Measurements from ENCODE around the gene ITIH5. TPM values are rescaled to one million over a fixed set of nuclear protein-coding genes. Genes with fewer than 3 reads are reported as not detected.

The ITIH5 gene
- polyA plus RNA-seq, 3 donors: not detected

DNA sequence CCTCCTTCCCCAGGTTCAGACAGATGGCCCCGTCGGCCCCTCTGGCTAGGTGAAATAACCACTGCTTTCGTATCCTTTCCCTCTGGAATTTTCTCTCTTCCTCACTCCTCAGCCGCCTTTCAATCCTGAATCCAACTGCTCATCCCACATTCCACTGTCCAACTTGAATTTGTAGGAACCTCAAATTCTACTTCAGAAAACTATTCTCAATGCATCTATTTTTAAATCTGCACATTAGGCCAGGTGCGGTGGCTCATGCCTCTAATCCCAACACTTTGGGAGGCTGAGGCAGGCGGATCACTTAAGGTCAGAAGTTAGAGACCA is 78.9 kb downstream of the ITIH5 start:
- H4K20me1 ChIP-seq (ENCODE audit: insufficient read depth, low read length): no peaks in the 10 kb centered on the region
- over 99% methylated on average over 6 of the region's 6 CpGs for WGBS (ENCODE audit: insufficient coverage)
- H3K4me1 Mint-ChIP-seq: peaks cover 3% of the 10 kb centered on the region
- no peak overlapping the region for H2AFZ ChIP-seq (ENCODE audit: insufficient read depth, low read depth, low read length, poor library complexity, severe bottlenecking)
- H3K9me3 Mint-ChIP-seq: peaks cover 0 to 1% (median 0%) of the 10 kb centered on the region in 7 donors
- no peaks in the 10 kb centered on the region for H3K79me2 ChIP-seq (ENCODE audit: insufficient read depth, low read length)
- H3K9me3 ChIP-seq (replicated peaks in 1 of 2; ENCODE audit: control insufficient read depth in 1 of 2, insufficient read depth in 1 of 2, low read length in 2 of 2): no peaks in the 10 kb centered on the region
- H3K9ac ChIP-seq (ENCODE audit: insufficient read depth, low read length, poor library complexity, severe bottlenecking): no peak overlapping the region
- no peaks in the 10 kb centered on the region for H3K4me1 ChIP-seq (ENCODE audit: control insufficient read depth in 1 of 2, insufficient read depth in 2 of 2, low read length in 2 of 2)
- H3K27ac Mint-ChIP-seq: no peak overlapping the region
- H3K4me3 Mint-ChIP-seq: no peak overlapping the region
- H3K4me2 ChIP-seq (replicated peaks; ENCODE audit: extremely low read depth, low read length, poor library complexity, severe bottlenecking): no peak overlapping the region
- no peaks in the 10 kb centered on the region for H3K36me3 ChIP-seq (replicated peaks in 1 of 2; ENCODE audit: control insufficient read depth in 1 of 2, insufficient read depth in 2 of 2, low read length in 2 of 2)
- no peaks in the 10 kb centered on the region for H3K36me3 Mint-ChIP-seq
- no peak overlapping the region for H3K4me3 ChIP-seq (replicated peaks in 1 of 3; ENCODE audit: low read depth in 2 of 3, low read length in 3 of 3)
- peaks cover 3 to 7% (median 5%) of the 10 kb centered on the region in 3 donors for H3K27me3 Mint-ChIP-seq (ENCODE audit: low read depth in 3 of 3)
- TF ChIP-seq, protein P1, sequence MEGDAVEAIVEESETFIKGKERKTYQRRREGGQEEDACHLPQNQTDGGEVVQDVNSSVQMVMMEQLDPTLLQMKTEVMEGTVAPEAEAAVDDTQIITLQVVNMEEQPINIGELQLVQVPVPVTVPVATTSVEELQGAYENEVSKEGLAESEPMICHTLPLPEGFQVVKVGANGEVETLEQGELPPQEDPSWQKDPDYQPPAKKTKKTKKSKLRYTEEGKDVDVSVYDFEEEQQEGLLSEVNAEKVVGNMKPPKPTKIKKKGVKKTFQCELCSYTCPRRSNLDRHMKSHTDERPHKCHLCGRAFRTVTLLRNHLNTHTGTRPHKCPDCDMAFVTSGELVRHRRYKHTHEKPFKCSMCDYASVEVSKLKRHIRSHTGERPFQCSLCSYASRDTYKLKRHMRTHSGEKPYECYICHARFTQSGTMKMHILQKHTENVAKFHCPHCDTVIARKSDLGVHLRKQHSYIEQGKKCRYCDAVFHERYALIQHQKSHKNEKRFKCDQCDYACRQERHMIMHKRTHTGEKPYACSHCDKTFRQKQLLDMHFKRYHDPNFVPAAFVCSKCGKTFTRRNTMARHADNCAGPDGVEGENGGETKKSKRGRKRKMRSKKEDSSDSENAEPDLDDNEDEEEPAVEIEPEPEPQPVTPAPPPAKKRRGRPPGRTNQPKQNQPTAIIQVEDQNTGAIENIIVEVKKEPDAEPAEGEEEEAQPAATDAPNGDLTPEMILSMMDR (IDR thresholded peaks at IDR 0.05): no peak
- H3K27ac ChIP-seq (ENCODE audit: low read depth in 1 of 2, low read length in 2 of 2): no peak overlapping the region
- intact Hi-C loops (cut with micrococcal nuclease): no loop called here
- no peak for DNase-seq
- no peaks in the 10 kb centered on the region for H3K27me3 ChIP-seq (ENCODE audit: control insufficient read depth in 2 of 2, insufficient read depth in 2 of 2, low read length in 2 of 2)

DNA sequence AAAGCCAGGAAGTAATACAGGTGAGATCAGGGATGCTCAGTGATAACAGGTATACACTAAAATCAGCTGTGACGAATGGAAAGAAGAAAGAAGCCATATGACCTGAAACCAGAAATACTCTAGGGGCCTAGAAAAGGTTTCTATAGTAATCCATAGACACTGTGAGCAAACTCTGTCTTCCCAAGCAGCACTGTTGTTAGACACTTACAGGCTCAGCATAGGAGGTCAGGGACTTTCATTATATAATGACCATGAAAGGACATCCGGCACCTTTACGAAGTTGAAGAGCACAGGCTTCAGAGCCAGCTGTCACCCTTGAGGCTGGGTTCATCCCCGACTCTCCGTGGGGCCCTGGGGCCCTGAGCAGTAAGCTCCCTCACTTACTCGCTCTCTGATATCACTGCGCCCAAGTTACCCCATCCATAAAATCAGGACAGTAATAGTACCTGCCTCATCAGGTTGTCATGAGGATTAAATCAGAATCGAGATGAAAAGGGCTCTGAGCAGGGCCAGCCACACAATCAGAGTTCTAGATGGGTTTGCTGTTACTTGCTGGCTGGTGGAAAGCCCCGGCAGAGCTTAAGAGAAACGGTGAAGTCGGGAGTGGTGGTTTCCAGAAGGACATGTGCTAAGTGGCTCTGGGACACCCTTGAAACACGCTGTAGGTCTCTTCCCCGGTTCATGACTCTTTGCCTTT is 79.5 kb downstream of the ITIH5 start:
- TF ChIP-seq, protein P1 (IDR thresholded peaks at IDR 0.05): no peak
- H3K27me3 ChIP-seq (ENCODE audit: control insufficient read depth in 2 of 2, insufficient read depth in 2 of 2, low read length in 2 of 2): no peaks in the 10 kb centered on the region
- H3K27ac ChIP-seq (ENCODE audit: low read depth in 1 of 2, low read length in 2 of 2): no peak overlapping the region
- H3K9ac ChIP-seq (ENCODE audit: insufficient read depth, low read length, poor library complexity, severe bottlenecking): no peak overlapping the region
- Mint-ChIP-seq H3K36me3 (no peaks in the 10 kb centered on the region), H3K4me3 (no peak overlapping the region), H3K4me1 (peaks cover 3% of the 10 kb centered on the region), H3K27me3 (ENCODE audit: low read depth in 3 of 3) (peaks cover 3 to 7% (median 5%) of the 10 kb centered on the region in 3 donors), H3K27ac (no peak overlapping the region), H3K9me3 (peaks cover 0 to 1% (median 0%) of the 10 kb centered on the region in 7 donors)
- H3K4me3 ChIP-seq (replicated peaks in 1 of 3; ENCODE audit: low read depth in 2 of 3, low read length in 3 of 3): no peak overlapping the region
- no peaks in the 10 kb centered on the region for H3K79me2 ChIP-seq (ENCODE audit: insufficient read depth, low read length)
- H4K20me1 ChIP-seq (ENCODE audit: insufficient read depth, low read length): no peaks in the 10 kb centered on the region
- DNase-seq: no peak
- no peaks in the 10 kb centered on the region for H3K4me1 ChIP-seq (ENCODE audit: control insufficient read depth in 1 of 2, insufficient read depth in 2 of 2, low read length in 2 of 2)
- 96% methylated on average over 9 of the region's 13 CpGs for WGBS (ENCODE audit: insufficient coverage)
- H3K36me3 ChIP-seq (replicated peaks in 1 of 2; ENCODE audit: control insufficient read depth in 1 of 2, insufficient read depth in 2 of 2, low read length in 2 of 2): no peaks in the 10 kb centered on the region
- H3K4me2 ChIP-seq (replicated peaks; ENCODE audit: extremely low read depth, low read length, poor library complexity, severe bottlenecking): no peak overlapping the region
- intact Hi-C loops (cut with micrococcal nuclease): no loop called here
- H3K9me3 ChIP-seq (replicated peaks in 1 of 2; ENCODE audit: control insufficient read depth in 1 of 2, insufficient read depth in 1 of 2, low read length in 2 of 2): no peaks in the 10 kb centered on the region
- no peak overlapping the region for H2AFZ ChIP-seq (ENCODE audit: insufficient read depth, low read depth, low read length, poor library complexity, severe bottlenecking)
